Lung (tissue), 12 donors: ENCODE results near the gene CTSD. TPM values are rescaled to one million over a fixed set of nuclear protein-coding genes. Genes with fewer than 3 reads are reported as not detected.
A peak's percentile ranks its signal among the peaks of the same experiment; 100 is the strongest.

ENCODE experiments used
- ATAC-seq: fragments of 200-7000 bp; cut with Tn5 transposase; one replicate; pipeline ENCODE4 v1.9.1; 2020; ENCODE audit warnings: moderate number of reproducible peaks; ENCODE audit not compliant: insufficient read depth, low FRiP score
- DNase-seq, 3 donors: peaks; one replicate each; pipeline ENCODE4 v3.0.0-alpha.2; 2013 to 2017
- H3K27ac ChIP-seq, 2 donors: one replicate each; pipeline ENCODE4 v1.5.1; 2013; ENCODE audit warnings: mild to moderate bottlenecking in 2 of 2, moderate library complexity in 2 of 2, control low read depth in 1 of 2, inconsistent platforms in 1 of 2, low read depth in 1 of 2, low read length in 1 of 2
- H3K27me3 ChIP-seq, 3 donors: one replicate each; pipeline ENCODE4 v1.5.1; 2013; ENCODE audit warnings: low read length in 2 of 3; ENCODE audit not compliant: control insufficient read depth in 3 of 3, insufficient read depth in 3 of 3
- H3K36me3 ChIP-seq, 4 donors: one replicate each; pipeline ENCODE4 v1.5.1; 2013; ENCODE audit warnings: low read length in 4 of 4, mild to moderate bottlenecking in 1 of 4, moderate library complexity in 1 of 4; ENCODE audit not compliant: control insufficient read depth in 4 of 4, insufficient read depth in 4 of 4
- H3K4me1 ChIP-seq, 5 donors: one replicate each; pipeline ENCODE4 v1.5.1; 2013; ENCODE audit warnings: low read length in 5 of 5, mild to moderate bottlenecking in 2 of 5, moderate library complexity in 1 of 5; ENCODE audit not compliant: control insufficient read depth in 5 of 5, insufficient read depth in 5 of 5
- H3K4me3 ChIP-seq: one replicate; pipeline ENCODE4 v1.5.1; 2013; ENCODE audit warnings: mild to moderate bottlenecking, control low read depth, moderate library complexity
- H3K9ac ChIP-seq, 2 donors: one replicate each; pipeline ENCODE4 v1.5.1; 2013; ENCODE audit warnings: low read length in 2 of 2, control low read depth in 1 of 2; ENCODE audit not compliant: insufficient read depth in 1 of 2
- H3K9me3 ChIP-seq, 4 donors: one replicate each; pipeline ENCODE4 v1.5.1; 2013; ENCODE audit warnings: low read length in 3 of 4, mild to moderate bottlenecking in 1 of 4, moderate library complexity in 1 of 4; ENCODE audit not compliant: control insufficient read depth in 4 of 4, insufficient read depth in 3 of 4
- WGBS, 2 donors: extraction: QIAGEN DNeasy Blood & Tissue Kit; methylation state at CpG; one replicate each; pipeline ENCODE4 v1.1.7; 2013; 5-methylcytosine and 5-hydroxymethylcytosine counted together
- polyA plus RNA-seq, 2 donors: library from polyadenylated mRNA; stranded (reverse); fragments of 200-250 nt; gene quantifications; one replicate each; pipeline ENCODE4 v1.2.1, GENCODE V29; 2013
- total RNA-seq, 2 donors: library from RNA; depleted of rRNA in 1 of 2; stranded (reverse); fragments of >200 nt in 1 of 2; gene quantifications; one replicate each; pipeline ENCODE4 v1.2.1, GENCODE V29; 2014 to 2021
- TF ChIP-seq, protein P1 (sequence below): IDR thresholded peaks from 2 replicates; pipeline ENCODE4 v1.5.1; 2012; ENCODE audit warnings: mild to moderate bottlenecking; ENCODE audit errors: control extremely low read depth, extremely low read depth
- donor health status: control.
- donor health status: control.
- donor health status: Bipolar disorder and iron deficiency.
- donor health status: healthy.
- donor health status: DM: yes; HTN: yes; CAD: no.

Gene CTSD
- total and polyA plus RNA-seq, 4 donors, result 388 to 2,177 (median 1,949) TPM

DNA sequence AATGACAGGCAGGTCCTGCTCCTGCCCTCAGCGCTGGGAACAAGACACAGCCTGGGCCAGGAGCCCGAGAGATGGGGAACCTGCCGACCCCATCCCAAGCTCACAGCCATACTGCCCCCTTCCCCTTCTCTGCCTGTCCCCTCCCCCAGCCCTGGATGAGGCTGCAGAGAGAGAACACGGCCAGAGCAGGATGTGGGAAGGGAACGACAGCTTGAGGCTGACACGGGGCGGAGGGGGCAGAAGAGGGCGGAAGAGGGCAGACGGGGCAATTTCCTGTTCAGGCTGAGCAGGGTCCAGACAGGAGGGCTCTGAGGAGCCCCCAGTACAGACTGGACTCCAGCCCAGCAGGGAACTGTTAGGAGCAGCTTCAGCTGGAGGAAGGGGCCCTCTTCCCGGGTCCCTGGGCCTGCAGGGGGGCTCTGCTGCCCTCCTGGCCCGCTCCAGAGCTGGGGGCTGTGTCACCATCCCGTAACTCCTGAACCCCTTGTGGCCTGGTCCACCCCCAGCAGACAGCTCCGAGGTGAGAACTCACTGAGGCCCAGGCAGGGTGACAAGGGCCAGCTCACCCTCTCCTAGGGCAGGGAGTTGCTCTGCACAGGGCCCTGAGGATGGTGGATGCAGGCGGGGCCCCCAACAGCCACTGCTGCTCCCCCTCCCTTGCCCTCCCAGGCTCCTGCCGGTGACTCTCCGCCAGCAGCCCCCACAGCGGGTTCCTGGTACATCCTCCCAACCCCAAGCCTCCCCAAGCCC lies 5.7 kb downstream of the CTSD start:
- H3K9me3 ChIP-seq, result no peaks in the 10 kb centered on the region
- H3K9ac ChIP-seq, result no peak overlapping the region
- peaks cover 0 to 51% (median 7%) of the 10 kb centered on the region in 5 donors for H3K4me1 ChIP-seq
- no peaks in the 10 kb centered on the region for H3K27me3 ChIP-seq
- WGBS, 2 donors, result 30 to 56% methylated on average over 14 to 17 of the region's 17 CpGs
- TF ChIP-seq, protein P1, sequence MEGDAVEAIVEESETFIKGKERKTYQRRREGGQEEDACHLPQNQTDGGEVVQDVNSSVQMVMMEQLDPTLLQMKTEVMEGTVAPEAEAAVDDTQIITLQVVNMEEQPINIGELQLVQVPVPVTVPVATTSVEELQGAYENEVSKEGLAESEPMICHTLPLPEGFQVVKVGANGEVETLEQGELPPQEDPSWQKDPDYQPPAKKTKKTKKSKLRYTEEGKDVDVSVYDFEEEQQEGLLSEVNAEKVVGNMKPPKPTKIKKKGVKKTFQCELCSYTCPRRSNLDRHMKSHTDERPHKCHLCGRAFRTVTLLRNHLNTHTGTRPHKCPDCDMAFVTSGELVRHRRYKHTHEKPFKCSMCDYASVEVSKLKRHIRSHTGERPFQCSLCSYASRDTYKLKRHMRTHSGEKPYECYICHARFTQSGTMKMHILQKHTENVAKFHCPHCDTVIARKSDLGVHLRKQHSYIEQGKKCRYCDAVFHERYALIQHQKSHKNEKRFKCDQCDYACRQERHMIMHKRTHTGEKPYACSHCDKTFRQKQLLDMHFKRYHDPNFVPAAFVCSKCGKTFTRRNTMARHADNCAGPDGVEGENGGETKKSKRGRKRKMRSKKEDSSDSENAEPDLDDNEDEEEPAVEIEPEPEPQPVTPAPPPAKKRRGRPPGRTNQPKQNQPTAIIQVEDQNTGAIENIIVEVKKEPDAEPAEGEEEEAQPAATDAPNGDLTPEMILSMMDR, result no peak
- H3K4me3 ChIP-seq, result no peak overlapping the region
- peak overlapping the region in 1 of 2 donors; percentile 42 for H3K27ac ChIP-seq
- no peak for ATAC-seq
- H3K36me3 ChIP-seq, result peaks cover 0 to 85% (median 6%) of the 10 kb centered on the region in 4 donors
- no peak for DNase-seq

DNA sequence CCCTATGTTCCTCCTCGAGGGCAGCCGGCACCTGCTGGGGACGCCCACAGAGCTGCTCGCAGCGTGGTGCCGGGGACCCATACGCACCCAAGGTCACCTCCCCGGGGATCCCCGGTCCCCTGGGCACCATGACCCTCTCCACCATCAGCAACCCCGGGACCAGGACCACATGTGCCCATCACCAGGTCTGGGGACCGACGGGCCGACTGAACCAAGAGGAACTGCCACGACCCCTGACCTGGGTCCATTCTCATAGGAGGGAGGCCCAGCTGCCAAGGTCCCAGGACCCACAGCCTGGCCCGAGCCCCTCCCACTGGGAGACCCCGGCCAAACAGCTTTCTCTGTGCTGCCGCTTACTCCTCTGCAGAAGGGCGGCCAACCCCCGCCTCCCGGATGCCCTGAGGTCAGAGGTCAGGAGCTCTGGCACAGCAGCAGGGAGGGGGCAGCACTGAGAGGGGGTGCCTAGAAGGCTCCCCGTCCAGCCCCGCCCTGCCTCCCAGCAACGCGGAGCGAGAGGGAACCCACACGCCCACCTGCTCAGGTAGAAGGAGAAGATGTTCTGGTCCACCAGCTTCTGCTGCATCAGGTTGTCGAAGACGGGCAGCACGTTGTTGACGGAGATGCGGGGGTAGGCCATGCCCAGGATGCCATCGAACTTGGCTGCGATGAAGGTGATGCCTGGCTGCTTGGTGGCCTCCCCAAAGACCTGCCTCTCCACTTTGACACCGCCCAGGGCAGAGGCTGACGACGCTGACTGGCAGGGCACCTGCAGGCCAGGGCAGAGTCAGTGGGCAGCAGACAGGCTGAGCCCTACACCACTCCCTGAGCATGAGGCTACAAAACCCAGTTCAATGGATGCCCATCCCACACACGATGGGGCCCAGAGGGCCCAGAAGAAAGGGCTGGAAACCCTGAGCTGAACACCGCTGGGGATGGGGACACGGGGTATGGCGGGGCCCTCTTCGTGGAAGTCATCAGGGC lies 6.6 kb downstream of the CTSD start:
- H3K27ac ChIP-seq, result peak overlapping the region in 1 of 2 donors; percentile 45
- H3K4me3 ChIP-seq, result no peak overlapping the region
- no peaks in the 10 kb centered on the region for H3K9me3 ChIP-seq
- H3K36me3 ChIP-seq, result peaks cover 0 to 94% (median 6%) of the 10 kb centered on the region in 4 donors
- H3K27me3 ChIP-seq, result no peaks in the 10 kb centered on the region
- peaks cover 0 to 41% (median 7%) of the 10 kb centered on the region in 5 donors for H3K4me1 ChIP-seq
- TF ChIP-seq, protein P1, result no peak
- 76 to 82% methylated on average over 41 of the region's 41 CpGs for WGBS, 2 donors
- no peak overlapping the region for H3K9ac ChIP-seq
- no peak for DNase-seq
- no peak for ATAC-seq

- Histone ChIP-seq H3K4me3 (no peak overlapping the region), H3K27me3 (no peaks in the 10 kb centered on the region), H3K36me3 (peaks cover 0 to 88% (median 5%) of the 10 kb centered on the region in 4 donors), H3K27ac (peak overlapping the region; percentile 26 to 45), H3K9me3 (no peaks in the 10 kb centered on the region), H3K4me1 (peaks cover 0 to 29% (median 7%) of the 10 kb centered on the region in 5 donors), H3K9ac (no peak overlapping the region)
- TF ChIP-seq, protein P1, result no peak
- peak; percentile 61 to 85 (median 72) for DNase-seq
- no peak for ATAC-seq
- 56 to 64% methylated on average over 16 of the region's 16 CpGs for WGBS, 2 donors
Measured at GRCh38 chr11:1755692-1756561, 7.8 kb downstream of the CTSD start.
